ENCODE measurements around the gene ZNF319.
"Not testable (repeated sequence)": the region's sequence is repeated elsewhere in the genome, so short reads cannot be mapped to it uniquely, and the experiment has no call there.

The ZNF319 gene

GRCh38 chr16:58020628-58021521 lies 20.4 kb upstream of the ZNF319 start:
- DNase-seq: peak; percentile 49 to 56

GRCh38 chr16:58019866-58020538 lies 19.5 kb upstream of the ZNF319 start:
- no peak for DNase-seq

DNA sequence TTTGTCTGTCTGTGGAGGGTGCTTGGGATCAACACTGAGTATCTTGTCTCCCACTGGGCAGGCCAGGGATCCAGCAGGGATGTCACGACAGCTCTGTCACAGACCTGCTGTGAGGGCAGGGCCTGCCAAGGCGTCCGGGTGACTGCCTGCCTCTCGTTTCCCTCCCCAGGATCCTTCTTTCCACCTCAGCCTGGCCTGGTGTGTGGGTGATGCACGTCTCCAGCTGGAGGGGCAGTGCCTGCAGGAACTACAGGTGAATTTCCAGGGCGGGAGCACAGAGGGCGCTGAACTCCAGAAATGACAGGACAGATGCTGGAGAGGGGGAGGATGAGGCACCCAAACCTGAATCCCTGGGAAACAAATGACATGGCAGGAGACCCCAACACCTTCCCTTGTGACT lies 18.3 kb upstream of the ZNF319 start:
- no peak for DNase-seq

GRCh38 chr16:58016840-58017446 lies 16.5 kb upstream of the ZNF319 start:
- no peak for DNase-seq

DNA sequence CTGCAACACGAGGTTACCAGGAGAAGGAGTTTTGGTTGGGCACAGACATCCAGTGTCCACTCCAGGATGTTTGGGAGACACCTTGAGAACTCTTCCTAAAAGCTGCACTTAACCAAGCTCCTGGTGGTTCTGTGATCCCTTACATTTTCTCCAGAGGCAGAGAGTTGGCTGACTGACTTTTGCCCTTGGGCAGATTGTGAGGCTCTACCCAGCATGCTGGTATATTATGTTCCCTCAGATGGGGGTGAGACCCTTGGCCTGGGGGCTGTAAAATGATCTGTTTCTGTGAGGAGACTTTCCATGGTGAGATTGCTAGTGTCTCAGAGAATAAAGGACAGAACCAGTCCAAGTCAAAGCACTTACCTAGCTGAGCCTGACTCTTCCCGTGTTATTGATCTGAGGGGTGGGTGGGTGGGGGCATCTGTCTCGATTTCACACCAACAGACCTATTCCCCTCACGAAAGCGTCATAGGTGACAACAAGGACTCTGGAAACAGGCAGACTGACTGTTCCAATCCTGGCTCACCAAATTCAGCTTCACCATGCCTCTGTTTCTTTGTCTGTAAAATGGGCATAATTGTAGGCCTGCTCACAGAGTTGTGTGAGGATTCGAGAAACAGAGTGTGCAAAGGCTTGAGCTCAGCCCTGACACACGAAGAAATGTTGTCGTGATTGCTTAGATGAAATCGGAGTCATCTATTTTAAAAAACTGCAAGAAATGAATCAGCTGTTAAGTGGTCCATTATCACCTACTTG lies 12.9 kb upstream of the ZNF319 start:
- DNase-seq: no peak

DNA sequence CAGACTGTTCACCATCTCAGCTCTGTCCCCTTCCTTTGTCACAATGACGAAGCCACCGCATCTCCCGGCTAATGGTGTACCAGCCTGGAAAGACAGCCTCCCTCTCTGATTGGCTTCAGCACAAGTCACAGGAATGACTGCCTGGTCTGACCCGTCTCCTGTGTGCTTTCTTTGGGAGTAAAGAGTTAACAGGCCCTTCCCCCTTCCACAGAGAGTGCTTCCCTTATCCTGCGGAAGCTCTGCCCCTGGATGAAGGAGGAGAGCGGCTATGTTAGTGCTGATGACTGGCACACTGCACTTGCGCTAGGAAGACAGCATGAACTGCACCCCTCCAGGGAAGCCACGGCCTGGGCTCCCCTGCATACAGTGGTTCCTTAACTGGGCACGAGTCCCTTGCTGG lies 12.0 kb upstream of the ZNF319 start:
- no peak for DNase-seq

DNA sequence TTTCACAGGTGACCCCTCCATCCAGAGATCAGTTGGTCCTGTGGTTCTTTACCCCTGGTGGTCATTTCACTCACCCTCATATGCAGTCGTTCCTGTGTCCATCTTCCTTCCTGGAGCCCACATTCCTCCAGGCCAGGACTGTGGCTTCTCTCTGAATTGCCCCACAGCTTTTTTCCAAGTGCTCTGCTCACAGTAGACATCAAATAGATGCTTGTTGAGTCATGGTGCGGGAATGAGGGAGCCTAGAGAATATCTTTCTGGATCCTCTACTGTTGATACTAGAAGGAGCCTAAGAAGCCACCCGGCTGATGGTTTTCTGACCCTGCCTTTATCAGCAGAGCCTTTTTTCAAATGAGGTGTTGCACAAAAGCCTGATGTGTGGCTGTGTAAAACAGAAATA lies 11.2 kb upstream of the ZNF319 start:
- DNase-seq: no peak

- DNase-seq: no peak
Measured at GRCh38 chr16:58010886-58011285, 10.4 kb upstream of the ZNF319 start.

GRCh38 chr16:58009856-58010416 lies 9.5 kb upstream of the ZNF319 start:
- no peak for DNase-seq

DNA sequence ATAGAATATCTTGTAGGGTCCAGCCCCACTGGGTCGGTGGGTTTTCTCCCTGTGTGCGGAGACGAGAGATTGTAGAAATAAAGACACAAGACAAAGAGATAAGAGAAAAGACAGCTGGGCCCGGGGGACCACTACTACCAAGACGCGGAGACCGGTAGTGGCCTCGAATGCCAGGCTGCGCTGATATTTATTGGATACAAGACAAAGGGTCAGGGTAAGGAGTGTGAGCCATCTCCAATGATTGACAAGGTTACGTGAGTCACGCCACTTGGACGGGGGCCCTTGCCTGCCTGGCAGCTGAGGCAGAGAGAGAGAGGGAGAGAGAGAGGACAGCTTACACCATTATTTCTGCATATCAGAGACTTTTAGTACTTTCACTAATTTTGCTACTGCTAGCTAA lies 4.3 kb upstream of the ZNF319 start:
- DNase-seq: not testable (repeated sequence)

GRCh38 chr16:58002936-58003335 lies 2.5 kb upstream of the ZNF319 start:
- DNase-seq: no peak

- no peak for DNase-seq
Measured at GRCh38 chr16:58002416-58002800, 1.9 kb upstream of the ZNF319 start.

GRCh38 chr16:58001781-58002415 lies 1.4 kb upstream of the ZNF319 start:
- DNase-seq: no peak

DNA sequence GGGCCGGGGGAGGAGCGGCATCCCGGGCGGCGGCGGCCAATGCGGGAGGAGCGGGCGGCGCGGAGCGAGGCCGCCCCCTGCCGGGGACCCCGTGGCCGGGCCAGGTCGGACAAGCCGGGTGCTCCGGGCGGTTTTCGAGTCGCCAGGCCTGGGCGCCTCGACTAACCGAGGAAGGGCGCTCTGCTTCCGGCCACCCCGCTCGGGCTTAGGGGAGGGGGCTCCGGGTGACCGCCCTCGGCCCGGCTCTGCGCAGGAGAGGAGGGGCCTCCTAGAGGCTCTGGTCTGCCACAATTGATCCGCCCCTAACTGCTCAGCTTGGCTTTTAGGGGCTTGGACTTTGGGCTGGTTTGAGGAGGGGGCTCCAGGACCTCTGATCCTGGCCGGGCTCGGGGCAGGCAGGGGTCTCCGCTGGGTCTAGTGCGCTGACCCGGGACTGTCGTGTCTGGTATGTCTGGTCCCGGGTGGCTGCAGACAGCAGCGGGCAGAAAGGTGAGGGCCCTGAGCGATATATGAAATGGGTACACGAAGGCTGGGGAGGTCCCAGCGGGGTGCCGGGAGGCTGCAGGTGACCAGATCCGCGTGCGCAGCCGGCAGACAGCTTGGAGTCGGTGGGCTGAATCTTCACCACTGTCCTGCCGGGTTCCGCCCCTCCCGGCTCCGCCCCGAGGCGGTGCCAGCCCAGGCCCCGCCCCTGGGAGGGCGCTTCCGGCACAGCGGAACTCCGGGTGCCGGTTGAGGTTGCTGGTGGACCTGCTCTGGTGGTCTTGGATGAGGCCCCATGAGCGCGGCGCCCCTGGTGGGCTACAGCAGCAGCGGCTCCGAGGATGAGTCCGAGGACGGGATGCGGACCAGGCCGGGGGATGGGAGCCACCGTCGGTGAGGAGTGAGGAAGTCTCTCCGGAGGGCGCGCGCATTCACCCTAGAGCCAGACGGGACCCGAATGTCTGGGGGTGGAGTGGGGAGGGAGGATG lies 519 bp upstream of the ZNF319 start, which contains the start of gene USB1:
Gene USB1, plus strand, starts transcription at position 702 of the 971 bp plus-strand sequence. Its CDS starts 77 bp downstream, at position 779.
- DNase-seq: peak; percentile 77 to 83

DNA sequence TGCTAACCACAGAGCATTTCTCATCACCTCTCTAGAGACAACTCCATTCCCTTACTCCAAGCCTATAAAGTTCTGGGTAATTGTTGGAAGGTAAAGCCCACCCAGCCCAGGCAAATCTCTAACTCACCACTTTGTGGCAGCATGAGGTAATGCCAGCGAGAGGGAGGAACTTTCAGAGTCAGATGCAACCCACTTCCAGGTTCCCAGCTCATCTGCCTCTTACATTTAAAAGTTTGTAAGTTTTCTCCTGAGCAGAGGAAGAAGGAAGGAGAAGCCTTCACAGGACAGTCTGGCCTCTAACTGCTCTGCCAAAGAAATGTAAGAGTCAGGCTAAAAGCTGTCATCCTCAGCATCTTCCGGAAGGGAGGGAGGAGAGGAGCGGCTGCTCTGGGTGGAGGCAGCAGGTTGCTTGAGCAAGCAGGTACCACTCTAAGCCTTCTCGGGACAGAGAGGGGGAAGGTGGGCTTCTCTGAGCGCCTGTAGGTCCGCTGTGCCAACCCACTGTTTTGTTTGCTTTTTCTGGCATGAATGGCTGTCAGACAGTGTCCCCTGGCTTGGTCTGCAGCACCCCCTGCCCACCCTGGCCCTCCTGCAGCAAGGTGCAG lies 1.0 kb downstream of the ZNF319 start:
- peak in 1 of 2 experiments; percentile 18 for DNase-seq

DNA sequence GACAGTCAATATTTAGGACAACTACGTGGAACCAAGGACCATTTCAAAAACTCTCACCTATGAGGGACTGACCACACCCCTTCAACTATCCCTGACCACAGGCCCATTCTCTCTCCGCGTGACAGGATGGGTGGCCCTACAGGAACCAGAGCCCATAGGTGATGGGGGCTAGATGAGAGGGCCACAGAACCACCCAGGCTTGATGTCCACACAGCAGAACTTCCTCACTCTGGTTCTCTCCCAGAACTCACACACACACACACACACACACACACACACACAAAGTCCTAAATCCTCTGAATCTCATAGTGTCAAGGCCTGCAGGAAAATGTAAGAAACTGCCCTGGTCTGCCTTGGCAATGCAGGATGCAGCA lies 1.5 kb downstream of the ZNF319 start:
- no peak for DNase-seq

GRCh38 chr16:57998486-57998885 lies 2.0 kb downstream of the ZNF319 start:
- DNase-seq: peak; percentile 41 to 46

GRCh38 chr16:57997528-57998265 lies 2.8 kb downstream of the ZNF319 start:
- no peak for DNase-seq

GRCh38 chr16:57997176-57997527 lies 3.3 kb downstream of the ZNF319 start:
- no peak for DNase-seq
